HepG2 (cell line): ENCODE measurements around the gene SPTAN1. TPM values are rescaled to one million over a fixed set of nuclear protein-coding genes. Genes with fewer than 3 reads are reported as not detected.

ENCODE experiments used
- ARID5B ChIP-seq: IDR thresholded peaks from 2 replicates; pipeline ENCODE4 v1.4.0; 2020; ENCODE audit warnings: mild to moderate bottlenecking, missing genetic modification reagents
- CTCF ChIP-seq: sonication (generic); formaldehyde crosslinking; IDR thresholded peaks from 2 replicates; pipeline ENCODE4 v1.5.0; 2020; ENCODE audit warnings: mild to moderate bottlenecking, missing genetic modification reagents, moderate library complexity
- DZIP1 ChIP-seq: sonication (generic); formaldehyde crosslinking; IDR thresholded peaks from 2 replicates; pipeline ENCODE4 v1.5.0; 2020; ENCODE audit warnings: mild to moderate bottlenecking, missing genetic modification reagents
- EEA1 ChIP-seq: sonication (generic); formaldehyde crosslinking; IDR thresholded peaks from 2 replicates; pipeline ENCODE4 v1.5.1; 2020; ENCODE audit warnings: mild to moderate bottlenecking, missing genetic modification reagents, borderline replicate concordance
- ERF ChIP-seq: IDR thresholded peaks from 2 replicates; pipeline ENCODE4 v1.6.1; 2018; ENCODE audit warnings: missing biosample characterization, missing genetic modification reagents
- GLMP ChIP-seq: sonication (generic); formaldehyde crosslinking; IDR thresholded peaks from 2 replicates; pipeline ENCODE4 v1.9.0; 2021; ENCODE audit warnings: missing genetic modification reagents, mild to moderate bottlenecking, borderline replicate concordance
- HDAC2 ChIP-seq: sonication (generic); formaldehyde crosslinking; IDR thresholded peaks from 2 replicates; pipeline ENCODE4 v1.4.0; 2020; ENCODE audit warnings: missing genetic modification reagents
- NONO ChIP-seq, 2 experiments: fragments of 450-650 bp in 1 of 2; sonication (generic) in 1 of 2; formaldehyde crosslinking in 1 of 2; IDR thresholded peaks in 1 of 2; conservative IDR thresholded peaks in 1 of 2; 2 replicates each; pipeline versions ENCODE4 v1.6.1 to v1.8.0; 2017 to 2022; ENCODE audit warnings: mild to moderate bottlenecking in 1 of 2, missing genetic modification reagents in 1 of 2, moderate library complexity in 1 of 2
- REXO4 ChIP-seq: sonication (generic); formaldehyde crosslinking; IDR thresholded peaks from 2 replicates; pipeline ENCODE4 v1.8.0; 2022; ENCODE audit warnings: missing genetic modification reagents, mild to moderate bottlenecking, borderline replicate concordance
- SAP130 ChIP-seq: IDR thresholded peaks from 2 replicates; pipeline ENCODE4 v1.6.1; 2016; ENCODE audit warnings: low read depth
- SMC3 ChIP-seq: IDR thresholded peaks from 2 replicates; pipeline ENCODE4 v1.6.1; 2011; ENCODE audit warnings: low read length, improper control_type of control experiment
- SRSF9 ChIP-seq: fragments of 200-400 bp; formaldehyde crosslinking; IDR thresholded peaks from 2 replicates; pipeline ENCODE4 v1.6.1; 2018; ENCODE audit warnings: borderline replicate concordance, mild to moderate bottlenecking, low read depth, low read length; ENCODE audit not compliant: insufficient read depth, poor library complexity, severe bottlenecking
- TMF1 ChIP-seq: sonication (generic); formaldehyde crosslinking; IDR thresholded peaks from 2 replicates; pipeline ENCODE4 v1.8.1; 2022; ENCODE audit warnings: low read depth, missing genetic modification reagents
- XRCC5 ChIP-seq: fragments of 200-400 bp; formaldehyde crosslinking; optimal IDR thresholded peaks from 2 replicates; pipeline ENCODE3; 2017; ENCODE audit warnings: mild to moderate bottlenecking, low read length
- ZBTB14 ChIP-seq: sonication (generic); formaldehyde crosslinking; IDR thresholded peaks from 2 replicates; pipeline ENCODE4 v1.4.0; 2020; ENCODE audit warnings: missing genetic modification reagents
- ZNF34 ChIP-seq: sonication (generic); formaldehyde crosslinking; IDR thresholded peaks from 2 replicates; pipeline ENCODE4 v1.4.0; 2020; ENCODE audit warnings: mild to moderate bottlenecking, missing genetic modification reagents, borderline replicate concordance
- ZNF557 ChIP-seq: sonication (generic); formaldehyde crosslinking; IDR thresholded peaks from 2 replicates; pipeline ENCODE4 v1.4.0; 2020; ENCODE audit warnings: missing genetic modification reagents
- ZNF674 ChIP-seq: sonication (generic); formaldehyde crosslinking; IDR thresholded peaks from 2 replicates; pipeline ENCODE4 v1.5.0; 2020; ENCODE audit warnings: low read depth, mild to moderate bottlenecking, missing genetic modification reagents
- polyA plus RNA-seq, 8 experiments: library from polyadenylated mRNA; depleted of rRNA in 3 of 8; stranded (reverse) in 7 of 8; unstranded in 1 of 8; fragments of >200 nt; fragmentation: Illumina TruSeq in 4 of 8; extraction: Trizol in 4 of 8; gene quantifications; 2 replicates each; pipeline versions ENCODE4 v1.2.1 to v1.2.3, GENCODE V29; 2011 to 2016; ENCODE audit warnings: low read depth in 4 of 8, missing spikeins in 1 of 8, mixed read lengths in 1 of 8; ENCODE audit not compliant: insufficient read depth in 1 of 8
- total RNA-seq, 5 experiments: library from RNA; depleted of rRNA; stranded (reverse); fragments of >200 nt; fragmentation: Illumina TruSeq; extraction: Trizol; gene quantifications; 2 replicates each; pipeline ENCODE4 v1.2.3, GENCODE V29; 2016; ENCODE audit warnings: low read depth in 1 of 5

Gene SPTAN1
- total and polyA plus RNA-seq, 2 of the 13 experiments (the other 11 are each of a cell fraction or from before 2014, with no cell fraction given): 106 to 111 TPM

GRCh38 chr9:128636024-128636390 is 83.6 kb downstream of the SPTAN1 start (continued):
- TF ChIP-seq GLMP (CRISPR knock-in tag): no peak
- peak; percentile 9; the same call in 1 of the 2 replicates for TF ChIP-seq SMC3
- TF ChIP-seq ZBTB14: no peak
- TF ChIP-seq ZNF674: no peak
- TF ChIP-seq NONO (IDR thresholded peaks at IDR 0.05): no peak
- 0 out of 2 replicates have a peak, but pooled peaks have one; percentile 44 for TF ChIP-seq NONO (CRISPR knock-in tag; conservative IDR thresholded peaks at IDR 0.05)
- TF ChIP-seq CTCF (CRISPR knock-in tag): peak; percentile 94
- 0 out of 2 replicates have a peak, but pooled peaks have one; percentile 11 for TF ChIP-seq SAP130
- TF ChIP-seq ZNF34 (CRISPR knock-in tag): no peak
- TF ChIP-seq ARID5B (CRISPR knock-in tag): no peak
- no peak for TF ChIP-seq SRSF9
- no peak for TF ChIP-seq ZNF557 (CRISPR knock-in tag)
- no peak for TF ChIP-seq REXO4 (CRISPR knock-in tag)
- TF ChIP-seq XRCC5: peak; percentile 22
- TF ChIP-seq TMF1 (CRISPR knock-in tag): no peak
- no peak for TF ChIP-seq DZIP1 (CRISPR knock-in tag)
- TF ChIP-seq ERF (CRISPR knock-in tag): no peak
- no peak; the same call in 1 of the 2 replicates for TF ChIP-seq HDAC2 (CRISPR knock-in tag)
- no peak for TF ChIP-seq EEA1 (CRISPR knock-in tag)
